Measurements from ENCODE around the gene NMBR. TPM values are rescaled to one million over a fixed set of nuclear protein-coding genes. Genes with fewer than 3 reads are reported as not detected.

Gene NMBR
- not detected for total RNA-seq
- long read RNA-seq = 0 reads

DNA sequence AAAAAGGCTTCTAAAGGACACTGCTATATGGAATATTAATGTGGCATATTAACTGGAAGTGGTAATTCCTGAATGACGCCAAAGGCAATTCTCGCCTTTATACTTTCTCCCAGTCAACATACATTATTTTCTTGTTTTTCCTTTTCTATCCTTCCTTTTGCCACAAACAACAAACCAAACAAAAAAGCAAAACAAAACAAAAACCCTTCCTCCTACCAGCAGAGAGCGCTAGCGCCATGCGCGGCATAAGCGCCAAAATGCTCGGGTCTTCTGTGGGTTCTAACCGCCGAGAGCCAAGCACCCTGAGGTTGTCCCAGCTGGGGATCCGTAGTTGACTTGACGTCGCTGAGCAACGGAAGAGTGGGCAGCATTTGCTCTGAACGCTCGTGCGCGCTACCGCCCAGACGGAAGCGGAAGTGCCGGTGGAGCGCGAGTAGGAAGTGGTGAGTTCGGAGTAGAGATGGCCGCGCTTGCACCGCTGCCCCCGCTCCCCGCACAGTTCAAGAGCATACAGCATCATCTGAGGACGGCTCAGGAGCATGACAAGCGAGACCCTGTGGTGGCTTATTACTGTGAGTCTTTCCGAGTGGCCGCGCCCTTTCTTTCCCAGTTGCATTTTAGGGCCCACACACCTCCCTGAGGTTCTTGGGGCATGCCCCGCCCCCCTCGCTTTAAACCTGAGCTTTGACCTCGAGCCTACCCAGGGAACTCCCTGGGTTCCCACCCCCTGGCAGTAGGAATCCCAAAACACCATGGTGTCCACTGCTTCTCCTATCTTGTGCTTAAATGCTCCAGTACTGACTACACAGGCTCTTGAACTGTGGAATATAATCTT lies at the start of gene NMBR, which contains the start of gene VTA1:
Gene NMBR (minus strand): TSS at position 295 of the 835 bp plus-strand sequence. CDS start 58,464 bp downstream, outside the sequence.
Gene VTA1 (plus strand): TSS at position 436 of the 835 bp plus-strand sequence. CDS start 25 bp downstream, at position 461.
- intact Hi-C loops (cut with DNase I) = no loop called here
- TF ChIP-seq, protein P1, sequence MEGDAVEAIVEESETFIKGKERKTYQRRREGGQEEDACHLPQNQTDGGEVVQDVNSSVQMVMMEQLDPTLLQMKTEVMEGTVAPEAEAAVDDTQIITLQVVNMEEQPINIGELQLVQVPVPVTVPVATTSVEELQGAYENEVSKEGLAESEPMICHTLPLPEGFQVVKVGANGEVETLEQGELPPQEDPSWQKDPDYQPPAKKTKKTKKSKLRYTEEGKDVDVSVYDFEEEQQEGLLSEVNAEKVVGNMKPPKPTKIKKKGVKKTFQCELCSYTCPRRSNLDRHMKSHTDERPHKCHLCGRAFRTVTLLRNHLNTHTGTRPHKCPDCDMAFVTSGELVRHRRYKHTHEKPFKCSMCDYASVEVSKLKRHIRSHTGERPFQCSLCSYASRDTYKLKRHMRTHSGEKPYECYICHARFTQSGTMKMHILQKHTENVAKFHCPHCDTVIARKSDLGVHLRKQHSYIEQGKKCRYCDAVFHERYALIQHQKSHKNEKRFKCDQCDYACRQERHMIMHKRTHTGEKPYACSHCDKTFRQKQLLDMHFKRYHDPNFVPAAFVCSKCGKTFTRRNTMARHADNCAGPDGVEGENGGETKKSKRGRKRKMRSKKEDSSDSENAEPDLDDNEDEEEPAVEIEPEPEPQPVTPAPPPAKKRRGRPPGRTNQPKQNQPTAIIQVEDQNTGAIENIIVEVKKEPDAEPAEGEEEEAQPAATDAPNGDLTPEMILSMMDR (IDR thresholded peaks at IDR 0.05) = peak; percentile 86
- peak; percentile 100 for ATAC-seq

DNA sequence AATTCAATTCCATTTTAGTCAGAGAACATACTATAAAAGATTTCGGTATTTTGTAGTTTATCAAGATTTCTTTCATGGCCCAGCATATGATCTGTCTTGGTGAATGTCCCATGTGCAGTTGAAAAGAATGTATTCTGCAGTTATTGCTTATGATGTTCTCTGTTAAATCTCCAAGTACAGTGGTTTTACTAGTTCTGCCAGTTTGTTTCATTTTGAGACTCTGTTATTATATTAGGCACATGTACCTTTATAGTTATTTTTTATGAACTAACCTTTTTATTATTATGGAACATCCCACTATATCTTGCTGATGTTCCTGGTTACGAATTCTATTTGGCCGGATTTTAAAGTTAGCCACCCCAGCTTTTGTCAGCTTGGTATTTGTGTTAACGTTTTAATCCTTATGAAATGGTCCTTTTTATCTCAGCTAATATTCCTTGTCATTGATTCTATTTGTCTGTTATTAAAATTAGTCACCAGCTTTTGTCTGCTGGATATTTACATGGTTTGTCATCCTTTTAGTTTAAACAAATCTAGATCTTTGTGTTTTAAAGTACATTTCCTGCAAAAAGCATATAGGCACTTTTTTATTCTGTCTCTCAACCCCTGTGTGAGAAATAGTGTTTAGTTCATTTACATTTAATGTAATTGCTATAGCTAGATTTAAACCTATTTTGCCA lies 49.1 kb upstream of the NMBR start:
- no peak for ATAC-seq
- intact Hi-C loops (cut with DNase I) = no loop called here
- DNase-seq = no peak

More for the DNA sequence above, at the start of gene NMBR, which contains the start of gene VTA1:
- peak within 1 kb of the TSS; percentile 83 for H3K4me3 ChIP-seq
- H3K27me3 ChIP-seq (ENCODE audit: low read depth) = no peaks in the 10 kb centered on the region
- no peaks in the 10 kb centered on the region for H3K9me3 ChIP-seq
- peaks cover 30% of the 10 kb centered on the region for H3K4me1 ChIP-seq
- H3K27ac ChIP-seq = peak within 1 kb of the TSS; percentile 74
- peak; percentile 98 for DNase-seq
- no peaks in the 10 kb centered on the region for H3K36me3 ChIP-seq

DNA sequence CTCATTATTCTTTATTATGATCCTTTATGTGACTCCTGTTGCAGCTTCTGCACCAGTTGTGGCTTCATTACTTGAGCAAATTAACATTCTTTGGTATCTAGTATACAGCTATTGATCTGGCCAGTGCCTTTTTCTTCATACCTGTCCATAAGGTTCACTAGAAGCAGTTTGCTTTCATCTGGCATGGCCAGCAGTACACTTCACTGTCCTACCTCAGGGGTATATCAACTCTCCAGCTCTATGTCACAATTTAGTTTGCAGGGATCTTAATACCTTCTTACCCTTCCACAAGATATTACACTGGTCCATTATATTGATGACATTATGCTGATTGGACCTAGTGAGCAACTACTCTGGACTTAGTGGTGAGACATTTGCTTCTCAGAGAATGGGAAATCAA lies 46.7 kb upstream of the NMBR start:
- intact Hi-C loops (cut with DNase I) = no loop called here
- no peak for ATAC-seq

More for the DNA sequence above, 49.1 kb upstream of the NMBR start:
- Histone ChIP-seq H3K36me3 (peaks cover 29% of the 10 kb centered on the region), H3K27me3 (ENCODE audit: low read depth) (no peaks in the 10 kb centered on the region), H3K27ac (no peak overlapping the region), H3K4me1 (no peaks in the 10 kb centered on the region), H3K9me3 (no peaks in the 10 kb centered on the region), H3K4me3 (no peak overlapping the region)
- TF ChIP-seq, protein P1 (IDR thresholded peaks at IDR 0.05) = no peak

DNA sequence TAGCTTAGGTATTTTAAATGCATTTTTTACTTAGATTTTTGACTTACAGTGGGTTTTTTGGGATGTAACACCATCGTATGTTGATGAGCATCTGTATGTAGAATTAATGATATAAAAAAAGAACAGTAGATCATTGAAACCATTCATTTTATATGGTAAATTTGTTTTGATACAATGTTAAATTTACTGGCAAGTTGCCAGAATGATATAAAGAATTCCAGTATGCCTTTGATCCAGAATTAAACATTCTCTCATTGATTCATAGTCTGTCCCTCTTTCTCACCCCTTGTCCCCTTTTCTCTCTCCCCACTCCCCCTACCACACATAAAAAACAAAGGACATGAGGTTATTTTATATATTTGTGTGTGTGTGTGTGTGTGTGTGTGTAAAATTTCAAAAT lies 45.4 kb upstream of the NMBR start:
- Histone ChIP-seq H3K36me3 (peaks cover 19% of the 10 kb centered on the region), H3K9me3 (no peaks in the 10 kb centered on the region), H3K4me3 (no peak overlapping the region), H3K4me1 (no peaks in the 10 kb centered on the region), H3K27ac (no peak overlapping the region), H3K27me3 (ENCODE audit: low read depth) (no peaks in the 10 kb centered on the region)
- intact Hi-C loops (cut with DNase I) = no loop called here
- no peak for ATAC-seq
- DNase-seq = no peak
- TF ChIP-seq, protein P1 (IDR thresholded peaks at IDR 0.05) = no peak

More for the DNA sequence above, 46.7 kb upstream of the NMBR start:
- peaks cover 24% of the 10 kb centered on the region for H3K36me3 ChIP-seq
- H3K27me3 ChIP-seq (ENCODE audit: low read depth) = no peaks in the 10 kb centered on the region
- no peaks in the 10 kb centered on the region for H3K9me3 ChIP-seq
- H3K27ac ChIP-seq = no peak overlapping the region
- H3K4me1 ChIP-seq = no peaks in the 10 kb centered on the region
- TF ChIP-seq, protein P1 (IDR thresholded peaks at IDR 0.05) = no peak
- H3K4me3 ChIP-seq = no peak overlapping the region
- DNase-seq = no peak

DNA sequence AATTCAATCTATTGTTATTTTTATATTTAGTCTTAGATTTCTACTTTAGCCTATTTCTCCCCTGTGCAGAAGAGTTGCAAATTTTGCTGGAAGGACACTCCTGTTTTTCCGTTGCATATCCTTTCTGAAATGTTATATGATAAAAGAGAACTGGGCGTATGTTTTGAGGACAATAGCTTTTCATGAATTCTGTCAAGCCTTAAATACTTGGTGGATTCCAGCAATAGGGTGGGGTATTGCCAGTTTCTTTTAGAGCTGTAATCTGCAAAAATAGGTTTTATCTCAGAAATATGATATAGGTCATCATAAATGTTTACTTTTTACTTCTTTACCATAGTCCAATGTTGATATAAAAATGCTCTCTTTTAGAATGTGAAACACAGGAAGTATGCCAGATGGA lies 42.1 kb upstream of the NMBR start:
- H3K27ac ChIP-seq = no peak overlapping the region
- H3K36me3 ChIP-seq = peaks cover 19% of the 10 kb centered on the region
- H3K4me3 ChIP-seq = no peak overlapping the region
- H3K4me1 ChIP-seq = no peaks in the 10 kb centered on the region
- intact Hi-C loops (cut with DNase I) = no loop called here
- H3K9me3 ChIP-seq = no peaks in the 10 kb centered on the region
- DNase-seq (no peak), ATAC-seq (no peak)
- TF ChIP-seq, protein P1 (IDR thresholded peaks at IDR 0.05) = no peak
- H3K27me3 ChIP-seq (ENCODE audit: low read depth) = no peaks in the 10 kb centered on the region

Data from lower lobe of right lung (tissue), 2 donors.